NCI-H1048 (cell line): ENCODE measurements around the gene MYO6.
"Not testable (repeated sequence)": the region's sequence is repeated elsewhere in the genome, so short reads cannot be mapped to it uniquely, and the experiment has no call there.

Experiments used
- DNase-seq: peaks from one replicate; lab custom pipeline; 2025; lab: John Stamatoyannopoulos, UW

Gene MYO6

DNA sequence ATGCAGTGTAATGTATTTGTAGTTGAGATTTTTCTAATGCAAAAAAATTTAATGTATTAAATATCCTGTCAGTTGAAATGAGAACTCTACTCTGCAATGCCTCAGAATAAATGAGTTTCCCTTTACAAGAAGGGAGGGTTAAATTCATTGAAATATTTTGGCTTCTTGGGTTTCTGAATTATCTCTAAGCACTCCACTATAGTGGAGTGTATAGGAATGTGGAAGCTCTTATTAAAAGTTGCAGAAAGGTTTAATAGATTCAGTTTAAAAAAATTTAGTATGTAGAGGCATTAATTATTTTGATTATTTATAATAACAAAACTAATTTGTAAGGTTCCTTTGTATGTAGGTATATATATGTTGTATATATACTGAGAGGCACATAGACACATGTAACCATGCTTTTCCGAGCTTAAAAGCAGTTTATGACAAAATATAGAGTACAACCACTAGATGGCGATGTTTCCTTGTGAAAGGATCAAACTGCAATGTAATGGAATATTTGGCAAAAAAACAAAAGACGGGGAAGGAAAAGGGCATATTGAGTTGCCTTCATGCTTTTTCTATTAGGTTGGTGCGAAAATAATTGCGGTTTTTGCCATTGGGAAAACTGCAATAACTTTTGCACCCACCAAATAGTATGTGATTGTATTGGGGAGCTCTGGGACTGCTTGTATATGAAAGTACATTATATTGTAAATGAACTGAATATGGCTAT, 144.2 kb downstream of the MYO6 start:
- peak; percentile 30 for DNase-seq

DNA sequence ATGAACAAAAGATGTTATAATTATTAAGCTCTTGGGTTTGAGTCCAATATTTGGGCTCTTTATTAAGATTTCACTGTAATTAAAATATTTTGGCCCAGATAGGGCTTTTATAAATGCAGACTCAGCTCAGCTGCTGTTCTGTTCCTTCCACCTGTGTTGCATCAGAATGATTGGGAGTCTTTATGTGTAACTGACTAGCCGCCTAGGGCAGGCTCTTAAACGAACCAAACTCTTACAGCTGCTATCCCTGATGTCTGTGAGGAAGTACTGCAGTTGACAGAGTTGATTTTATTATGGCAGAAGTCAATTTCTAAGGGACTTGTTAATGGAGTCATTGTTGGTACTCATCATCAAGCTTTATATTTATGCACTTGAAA, 144.7 kb downstream of the MYO6 start:
- DNase-seq, result no peak

DNA sequence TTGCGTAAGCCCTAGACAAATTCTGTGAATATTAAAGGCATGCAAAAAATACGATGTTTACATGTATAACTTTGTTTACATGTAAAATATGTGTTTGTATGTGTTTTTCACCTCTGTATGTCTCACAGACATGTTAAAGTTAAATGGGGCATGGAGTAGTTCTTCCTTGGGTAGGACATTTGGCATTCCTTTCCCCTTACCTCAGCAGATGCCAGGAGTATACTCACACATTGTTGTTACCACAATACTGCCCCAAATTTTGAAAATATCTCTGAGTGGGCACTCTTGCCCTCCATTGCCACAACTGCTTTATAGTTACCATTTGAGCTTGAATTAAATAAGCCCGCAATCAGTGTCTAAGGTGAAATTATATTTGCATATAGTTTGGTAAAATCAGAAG, 147.5 kb downstream of the MYO6 start:
- no peak for DNase-seq

DNA sequence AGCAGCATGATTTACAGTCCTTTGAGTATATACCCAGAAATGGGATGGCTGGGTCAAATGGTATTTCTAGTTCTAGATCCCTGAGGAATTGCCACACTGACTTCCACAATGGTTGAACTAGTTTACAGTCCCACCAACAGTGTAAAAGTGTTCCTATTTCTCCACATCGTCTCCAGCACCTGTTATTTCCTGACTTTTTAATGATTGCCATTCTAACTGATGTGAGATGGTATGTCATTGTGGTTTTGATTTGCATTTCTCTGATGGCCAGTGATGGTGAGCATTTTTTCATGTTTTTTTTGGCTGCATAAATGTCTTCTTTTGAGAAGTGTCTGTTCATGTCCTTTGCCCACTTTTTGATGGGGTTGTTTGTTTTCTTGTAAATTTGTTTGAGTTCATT, 151.2 kb downstream of the MYO6 start:
- not testable (repeated sequence) for DNase-seq

DNA sequence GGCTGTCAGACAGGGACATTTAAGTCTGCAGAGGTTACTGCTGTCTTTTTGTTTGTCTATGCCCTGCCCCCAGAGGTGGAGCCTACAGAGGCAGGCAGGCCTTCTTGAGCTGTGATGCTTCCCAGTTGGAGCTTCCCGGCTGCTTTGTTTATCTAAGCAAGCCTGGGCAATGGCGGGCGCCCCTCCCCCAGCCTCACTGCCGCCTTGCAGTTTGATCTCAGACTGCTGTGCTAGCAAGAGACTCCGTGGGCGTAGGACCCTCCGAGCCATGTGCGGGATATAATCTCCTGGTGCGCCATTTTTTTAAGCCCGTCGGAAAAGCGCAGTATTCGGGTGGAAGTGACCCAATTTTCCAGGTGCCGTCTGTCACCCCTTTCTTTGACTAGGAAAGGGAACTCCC, 156.1 kb downstream of the MYO6 start:
- DNase-seq, result not testable (repeated sequence)

DNA sequence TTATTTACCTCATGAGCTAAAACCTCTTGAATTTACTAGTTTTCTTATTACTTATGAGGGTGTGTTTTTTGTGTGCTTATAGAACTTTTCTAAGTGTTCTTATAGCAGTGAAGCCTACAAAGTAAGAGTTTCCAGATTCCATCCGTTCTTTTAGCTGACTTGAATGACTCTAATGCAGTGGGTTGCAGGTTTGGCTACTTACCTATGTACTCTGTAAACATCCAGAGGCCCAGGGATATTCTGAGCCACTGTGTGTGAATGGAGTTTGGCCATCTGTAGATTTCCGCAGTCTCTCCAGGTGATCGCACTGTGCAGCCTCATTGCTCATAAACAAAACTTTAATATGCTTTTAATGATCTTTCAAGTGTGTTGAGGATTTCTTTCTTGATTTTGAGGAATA, 157.8 kb downstream of the MYO6 start:
- no peak for DNase-seq

DNA sequence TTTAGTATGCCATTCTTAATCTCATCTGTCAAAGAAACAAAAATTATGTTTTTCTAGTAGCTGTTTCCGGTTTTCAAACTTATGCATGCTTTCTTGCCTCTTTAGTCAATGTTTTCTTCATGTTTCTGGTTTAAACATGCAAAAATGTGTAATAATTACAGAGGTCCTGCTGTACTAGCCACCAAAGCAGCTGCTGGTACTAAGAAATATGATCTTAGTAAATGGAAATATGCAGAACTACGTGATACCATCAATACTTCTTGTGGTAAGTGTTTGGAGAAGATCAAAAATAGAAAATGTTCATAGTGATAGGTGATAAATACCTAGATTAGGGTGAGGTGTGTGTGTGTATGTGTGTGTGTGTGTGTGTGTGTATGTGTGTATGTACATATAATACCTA, 158.4 kb downstream of the MYO6 start:
- no peak for DNase-seq

DNA sequence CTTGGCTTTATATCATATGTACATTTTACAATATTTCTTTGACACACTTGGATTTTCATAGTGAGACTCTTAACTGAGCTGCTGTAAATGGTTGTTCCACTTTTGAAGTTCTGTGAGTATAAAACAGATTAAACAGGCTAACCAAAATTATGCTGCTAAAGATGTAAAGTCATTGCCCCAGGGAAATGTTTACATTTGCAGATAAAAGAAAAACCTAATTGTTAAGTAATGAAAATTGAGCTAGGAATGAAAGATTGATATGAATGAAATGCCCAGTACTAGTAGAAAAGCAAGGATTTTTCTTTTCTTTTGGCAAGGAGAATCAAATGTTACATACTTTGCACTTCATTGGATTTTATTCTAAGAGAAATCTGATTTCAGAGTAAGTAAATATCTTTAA, 164.0 kb downstream of the MYO6 start:
- no peak for DNase-seq

DNA sequence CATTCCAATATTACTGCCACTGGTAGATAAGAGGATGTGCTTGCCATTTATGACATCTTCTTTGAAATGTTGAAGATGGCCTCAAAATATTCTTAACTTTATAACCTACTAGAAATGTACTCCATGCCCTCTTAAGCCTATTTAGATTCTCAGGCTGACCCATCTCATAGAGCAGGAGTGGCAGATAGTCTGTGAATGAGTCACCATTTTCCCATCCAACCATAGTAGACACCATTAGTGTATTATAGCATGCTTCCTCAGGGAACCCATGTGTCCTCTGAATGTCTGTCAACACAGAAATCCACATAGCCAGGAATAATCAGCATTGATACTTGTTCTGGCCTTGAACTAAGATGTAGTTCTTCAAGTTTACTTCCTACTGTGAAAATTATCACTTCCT, 173.2 kb downstream of the MYO6 start:
- DNase-seq, result no peak

DNA sequence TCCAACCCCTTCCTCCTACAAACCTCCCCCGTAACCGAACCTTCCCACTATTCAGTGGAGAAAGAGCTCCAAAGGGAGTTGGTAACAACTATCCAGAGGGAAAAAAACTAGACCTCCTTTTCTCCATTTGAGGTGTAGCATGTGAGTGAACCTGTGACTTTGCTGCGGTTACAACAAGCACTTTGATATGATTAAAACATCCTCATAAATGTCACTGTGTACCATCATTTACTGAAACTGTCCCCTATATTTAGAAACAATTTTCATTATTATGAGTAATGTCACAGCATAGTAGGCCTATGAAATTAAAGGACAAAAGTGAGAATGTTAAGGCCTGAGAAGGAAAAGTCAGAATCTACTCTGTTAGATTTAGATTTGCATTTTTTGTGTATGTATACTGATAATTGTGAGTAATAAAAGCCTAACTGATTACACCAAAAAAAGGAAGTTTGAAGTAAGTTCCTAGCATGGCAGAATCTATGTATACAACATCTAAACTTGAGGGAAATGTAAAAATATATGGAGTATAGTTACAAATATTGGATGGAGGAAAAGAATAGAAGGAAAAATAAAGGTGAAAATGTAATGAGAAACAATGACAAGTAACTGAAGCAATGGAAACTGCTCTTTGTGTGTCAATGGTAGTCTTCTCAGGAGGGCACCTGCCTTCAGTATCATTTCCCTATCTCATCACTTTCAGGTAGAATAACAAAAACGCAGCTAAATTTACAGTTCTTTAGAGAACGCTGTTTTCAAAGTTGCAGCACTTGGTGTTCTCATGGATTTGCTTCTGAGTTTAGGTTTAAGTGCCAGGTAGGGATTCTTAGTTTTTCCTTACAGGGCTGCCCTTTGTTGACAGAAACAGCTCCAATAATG, 177.5 kb downstream of the MYO6 start:
- DNase-seq, result no peak

DNA sequence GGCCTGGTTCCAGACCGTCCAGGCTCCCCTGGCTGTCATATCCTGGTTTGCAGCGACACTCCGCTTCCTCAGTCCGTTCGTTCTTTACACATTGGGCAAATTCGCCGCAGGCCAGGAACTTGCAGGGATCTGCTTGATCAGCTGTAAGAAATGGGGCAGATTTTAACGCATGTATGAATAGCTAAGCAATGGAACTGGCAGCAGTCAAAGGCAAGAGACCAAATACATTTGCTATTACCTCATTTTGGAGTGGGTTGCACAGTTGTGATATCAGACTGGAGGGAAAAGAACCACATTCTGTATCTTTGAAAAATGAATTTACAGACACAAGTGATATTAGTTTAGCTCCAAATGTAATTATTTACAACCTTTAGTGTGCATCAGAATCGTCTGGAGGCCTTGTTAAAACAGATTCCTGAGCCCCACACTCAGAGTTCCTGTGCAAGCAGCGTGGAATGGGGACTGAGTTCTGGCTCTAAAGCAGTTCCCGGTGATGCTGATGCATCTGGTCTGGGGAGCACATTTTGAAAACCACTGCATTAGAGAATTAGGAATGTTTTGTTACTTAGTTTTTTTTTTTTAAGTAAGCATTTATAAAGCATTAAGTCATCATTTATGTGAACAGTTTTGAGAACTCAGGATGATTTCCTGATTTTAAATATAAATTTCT, 182.1 kb downstream of the MYO6 start:
- DNase-seq, result no peak

DNA sequence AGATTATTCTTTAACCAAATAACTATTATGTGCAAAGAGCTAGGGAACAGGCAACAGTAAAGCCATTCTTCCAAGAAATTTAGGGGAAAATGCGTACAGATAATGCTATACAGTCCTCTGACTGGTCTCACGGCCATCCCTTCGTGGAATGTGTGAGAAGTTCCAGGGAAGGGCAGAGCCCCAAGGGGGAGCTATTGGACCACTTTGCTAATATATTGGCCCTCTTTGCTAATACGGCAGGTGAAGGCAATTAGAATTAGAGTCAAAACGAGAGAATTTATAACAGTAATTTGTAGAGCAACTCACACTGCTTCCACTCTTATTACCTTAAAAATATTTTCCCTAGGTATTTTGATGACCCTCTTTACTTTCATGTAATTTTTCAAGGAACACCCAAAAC, 183.0 kb downstream of the MYO6 start:
- DNase-seq, result peak; percentile 44

DNA sequence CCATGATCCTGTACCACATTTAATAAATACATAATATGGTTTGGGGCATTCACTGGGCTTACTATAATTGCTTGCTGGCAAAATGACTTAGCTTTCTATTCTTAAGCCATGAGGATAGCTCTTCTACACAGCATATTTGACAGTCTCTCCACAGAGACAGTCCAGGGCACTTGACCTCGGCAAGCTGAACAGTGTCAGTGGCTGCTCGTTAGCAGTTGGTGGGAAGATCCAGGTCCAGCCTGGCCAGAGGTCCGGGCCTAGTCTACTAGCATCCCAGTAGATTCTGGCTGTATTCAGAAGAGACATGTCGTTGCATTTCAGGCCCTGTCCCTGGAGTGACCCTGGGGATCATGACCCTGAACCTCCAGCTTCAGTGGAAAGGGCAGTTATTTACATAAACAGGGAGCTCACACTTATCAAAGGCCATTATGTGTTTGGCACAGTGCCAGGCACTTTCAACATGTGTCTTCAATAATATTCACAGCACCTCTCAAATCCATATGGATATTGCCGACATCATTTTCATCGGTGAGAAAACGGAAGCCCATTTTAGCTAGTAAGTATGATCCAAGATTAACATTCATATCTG, 184.4 kb downstream of the MYO6 start:
- DNase-seq, result no peak

DNA sequence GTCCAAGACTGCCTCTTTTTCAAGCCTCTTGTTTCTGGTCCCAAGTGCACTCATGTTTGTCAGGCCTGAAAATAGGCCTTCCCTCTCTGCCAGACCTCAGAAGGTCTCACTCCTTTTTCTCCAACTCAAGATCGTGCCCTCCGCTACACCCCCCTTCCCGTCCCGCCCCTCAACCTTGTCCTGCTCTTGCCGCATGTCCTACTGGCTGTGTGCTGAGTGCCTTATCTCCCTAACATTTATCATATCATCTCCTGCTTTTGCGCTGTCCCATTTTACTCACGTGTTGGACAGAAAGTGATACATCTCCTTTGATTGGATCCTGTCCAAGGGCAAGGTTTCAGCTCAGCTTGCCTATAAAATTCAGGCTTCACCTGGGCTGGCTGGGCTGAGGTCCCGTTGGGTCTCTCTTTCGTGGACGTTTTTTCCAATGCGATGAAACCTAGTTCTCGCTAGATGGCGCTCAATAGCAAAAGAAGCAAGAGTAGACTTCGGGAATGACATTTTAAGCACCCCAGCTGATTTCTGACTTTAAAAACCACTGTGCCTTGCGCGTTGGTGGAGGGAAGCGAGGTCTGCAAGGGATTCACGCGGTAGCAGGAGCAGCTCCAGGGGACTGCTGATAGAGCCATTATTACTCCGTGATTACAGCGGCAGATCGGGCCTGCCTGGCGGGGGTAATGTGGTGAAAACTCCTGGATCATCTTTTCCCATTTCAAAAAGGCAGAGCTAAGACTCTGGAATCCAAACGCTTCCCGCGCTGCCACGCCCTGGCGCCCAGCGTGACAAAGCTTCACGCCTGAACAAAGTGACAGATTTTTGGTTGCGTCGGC, 185.8 kb downstream of the MYO6 start:
- peak; percentile 79 for DNase-seq

DNA sequence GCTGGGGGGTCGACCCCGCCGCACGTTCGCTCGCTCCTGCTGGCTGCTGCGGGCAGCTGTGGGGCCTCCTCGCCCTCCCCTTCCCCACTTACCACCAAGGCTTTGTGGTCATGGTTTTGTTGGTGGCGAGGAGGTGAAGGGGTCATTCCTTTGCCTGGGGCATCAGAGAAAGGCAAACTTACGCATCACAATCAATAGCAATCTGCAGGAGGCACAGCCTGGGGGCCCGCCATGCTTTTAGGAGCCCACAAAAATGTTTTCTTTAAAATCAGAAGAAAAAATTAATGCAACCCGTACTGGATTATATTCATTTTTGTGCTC, 186.4 kb downstream of the MYO6 start:
- no peak for DNase-seq

DNA sequence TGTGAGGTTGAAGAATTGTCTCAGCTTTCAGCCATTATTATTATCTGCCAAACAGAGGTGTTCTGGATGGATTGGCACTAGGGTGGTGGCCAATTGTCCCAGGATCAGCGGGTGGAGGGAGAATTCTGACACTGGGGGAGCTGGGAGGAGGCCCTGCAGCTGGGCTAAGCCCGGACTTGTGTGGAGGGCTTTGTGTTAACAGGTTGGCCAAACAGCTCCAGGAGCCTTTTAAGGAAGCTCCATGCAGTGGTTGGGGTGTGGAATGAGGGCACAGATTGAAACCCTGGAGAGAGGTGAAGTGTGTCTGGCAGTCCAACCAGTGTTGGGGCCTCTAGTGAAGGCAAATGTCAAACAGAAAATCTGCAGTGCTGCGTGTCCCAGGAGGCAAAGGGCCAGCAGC, 187.6 kb downstream of the MYO6 start:
- DNase-seq, result no peak

DNA sequence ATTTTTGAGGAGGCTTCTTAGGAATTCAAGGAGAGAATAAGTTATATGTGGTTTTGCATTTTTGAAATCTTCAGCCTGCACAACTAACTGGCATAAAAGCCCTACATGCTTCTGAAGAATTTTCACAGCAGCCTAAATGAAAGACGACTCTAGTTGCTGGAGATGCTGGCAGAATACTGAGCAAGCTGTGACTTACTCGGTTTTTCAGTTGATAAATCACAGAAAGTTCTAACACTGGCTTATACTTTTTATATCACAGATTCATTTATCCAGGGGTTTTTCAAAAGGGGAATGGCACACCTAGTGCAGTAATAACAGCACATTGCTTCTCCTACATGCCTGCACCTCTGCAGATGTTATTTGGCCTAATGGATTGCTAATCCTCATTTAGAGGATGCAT, 188.8 kb downstream of the MYO6 start:
- no peak for DNase-seq

DNA sequence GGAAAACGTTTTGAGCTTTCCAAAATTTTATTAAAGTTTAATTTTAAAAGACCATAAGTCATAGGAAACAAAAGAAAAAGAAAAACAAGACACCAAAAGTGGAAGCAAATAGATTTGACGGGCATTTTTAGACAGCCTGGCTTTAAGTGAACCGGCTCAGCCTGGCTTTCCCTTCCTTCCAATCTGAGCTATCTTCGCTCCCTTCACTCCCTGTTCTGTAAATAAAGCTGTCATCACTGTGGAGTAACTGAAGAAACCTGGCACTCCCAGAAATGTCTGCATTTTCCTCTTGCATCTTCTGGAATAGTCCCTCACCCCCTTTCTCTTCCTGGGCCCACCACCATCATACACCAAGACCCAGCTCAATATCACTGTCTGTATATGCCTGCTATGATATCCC, 191.5 kb downstream of the MYO6 start:
- no peak for DNase-seq

DNA sequence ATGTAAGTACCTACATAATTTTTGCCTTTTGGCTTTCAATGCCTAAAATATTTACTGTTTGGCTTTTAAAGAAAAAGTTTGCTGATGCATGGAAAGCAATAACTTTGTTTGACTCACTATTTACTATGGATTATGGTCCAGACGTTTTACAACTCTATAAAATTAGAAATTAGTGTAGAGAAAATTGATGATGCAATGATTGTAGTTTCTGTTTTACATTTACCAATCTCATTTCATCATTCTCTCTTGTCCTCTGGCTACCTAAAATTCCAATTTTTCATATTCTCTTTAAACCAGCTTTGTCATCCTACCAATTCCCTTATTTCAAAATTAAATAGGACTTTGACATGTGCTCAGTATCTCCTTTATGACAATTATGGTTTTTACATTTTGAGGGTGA, 192.5 kb downstream of the MYO6 start:
- DNase-seq, result no peak

DNA sequence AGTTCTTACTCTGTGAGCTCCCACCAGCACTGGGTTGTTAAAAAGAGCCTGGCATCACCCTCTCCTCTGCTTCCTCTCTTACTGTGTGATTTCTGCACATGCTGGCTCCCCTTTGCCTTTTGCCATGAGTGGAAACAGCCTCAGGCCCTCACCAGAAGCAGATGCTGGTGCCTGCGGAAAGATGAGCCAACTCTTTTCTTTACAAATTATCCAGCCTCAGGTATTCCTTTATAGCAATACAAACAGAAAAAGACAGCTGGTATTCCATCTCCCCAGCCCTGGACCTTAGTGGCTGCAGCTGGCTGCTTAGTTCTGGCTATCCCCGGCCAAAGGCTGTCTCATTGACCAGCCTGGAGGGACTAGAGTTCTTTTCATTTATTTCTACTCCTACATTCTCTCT, 194.3 kb downstream of the MYO6 start:
- DNase-seq, result no peak

DNA sequence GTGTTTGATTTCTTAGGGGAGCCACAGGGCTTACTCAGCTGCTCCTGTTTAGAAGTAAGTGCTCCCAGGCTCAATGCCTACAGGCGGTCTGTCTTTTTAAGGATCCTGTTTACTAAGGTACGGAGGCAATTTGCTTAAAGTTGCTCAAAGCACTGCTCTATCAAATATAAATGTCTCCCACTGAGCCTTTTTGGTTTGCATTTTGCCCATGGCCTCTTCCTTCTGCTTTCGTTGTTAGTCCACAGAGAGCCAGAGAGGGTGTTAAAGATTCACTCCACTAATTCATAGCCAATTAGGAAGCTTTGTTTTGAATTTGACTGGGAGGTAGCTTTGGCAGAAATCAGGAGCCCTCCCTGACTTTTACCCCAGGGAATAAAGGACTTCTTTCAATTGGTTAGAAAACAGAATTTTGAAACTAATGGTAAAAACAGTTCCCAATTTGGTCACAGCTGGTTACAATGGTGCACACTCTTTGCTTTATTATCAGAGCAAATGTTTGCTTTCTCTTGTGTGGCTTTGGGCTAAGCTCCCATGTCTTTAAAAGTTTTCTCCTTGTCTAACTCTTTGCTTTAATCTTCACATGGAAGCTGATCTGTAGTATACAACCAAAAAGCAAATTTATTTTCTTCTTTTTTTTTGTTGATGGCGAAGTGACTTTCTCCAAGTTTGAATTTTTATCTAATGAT, 197.2 kb downstream of the MYO6 start:
- DNase-seq, result no peak
